ENCODE measurements around the gene PGM1.

DNA sequence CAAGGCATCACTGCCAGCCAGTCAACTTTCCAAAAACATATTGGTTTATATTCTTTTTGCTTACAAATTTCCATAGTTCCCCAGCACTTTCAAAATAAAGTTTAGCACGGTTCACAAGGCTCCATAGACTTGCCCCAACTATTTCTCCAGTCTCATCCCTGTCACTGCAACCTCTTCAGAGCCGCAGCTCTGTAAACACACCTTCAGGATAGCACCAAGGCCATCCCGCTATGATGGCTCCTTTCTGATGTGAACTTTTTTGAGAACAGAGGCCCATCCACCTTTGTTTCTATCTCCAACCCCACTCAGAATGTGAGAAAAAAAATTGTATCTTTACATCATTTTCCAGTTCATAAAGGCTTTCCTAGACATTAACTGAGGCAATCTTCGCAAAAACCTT, 26.3 kb downstream of the PGM1 start:
- TF ChIP-seq, protein P1, sequence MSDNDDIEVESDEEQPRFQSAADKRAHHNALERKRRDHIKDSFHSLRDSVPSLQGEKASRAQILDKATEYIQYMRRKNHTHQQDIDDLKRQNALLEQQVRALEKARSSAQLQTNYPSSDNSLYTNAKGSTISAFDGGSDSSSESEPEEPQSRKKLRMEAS (CRISPR knock-in tag; IDR thresholded peaks at IDR 0.05): no peak
- TF ChIP-seq EMX1 (CRISPR knock-in tag; IDR thresholded peaks at IDR 0.05): no peak
- TF ChIP-seq, protein P2, sequence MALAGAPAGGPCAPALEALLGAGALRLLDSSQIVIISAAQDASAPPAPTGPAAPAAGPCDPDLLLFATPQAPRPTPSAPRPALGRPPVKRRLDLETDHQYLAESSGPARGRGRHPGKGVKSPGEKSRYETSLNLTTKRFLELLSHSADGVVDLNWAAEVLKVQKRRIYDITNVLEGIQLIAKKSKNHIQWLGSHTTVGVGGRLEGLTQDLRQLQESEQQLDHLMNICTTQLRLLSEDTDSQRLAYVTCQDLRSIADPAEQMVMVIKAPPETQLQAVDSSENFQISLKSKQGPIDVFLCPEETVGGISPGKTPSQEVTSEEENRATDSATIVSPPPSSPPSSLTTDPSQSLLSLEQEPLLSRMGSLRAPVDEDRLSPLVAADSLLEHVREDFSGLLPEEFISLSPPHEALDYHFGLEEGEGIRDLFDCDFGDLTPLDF (CRISPR knock-in tag; IDR thresholded peaks at IDR 0.05): no peak
- TF ChIP-seq, protein P3, sequence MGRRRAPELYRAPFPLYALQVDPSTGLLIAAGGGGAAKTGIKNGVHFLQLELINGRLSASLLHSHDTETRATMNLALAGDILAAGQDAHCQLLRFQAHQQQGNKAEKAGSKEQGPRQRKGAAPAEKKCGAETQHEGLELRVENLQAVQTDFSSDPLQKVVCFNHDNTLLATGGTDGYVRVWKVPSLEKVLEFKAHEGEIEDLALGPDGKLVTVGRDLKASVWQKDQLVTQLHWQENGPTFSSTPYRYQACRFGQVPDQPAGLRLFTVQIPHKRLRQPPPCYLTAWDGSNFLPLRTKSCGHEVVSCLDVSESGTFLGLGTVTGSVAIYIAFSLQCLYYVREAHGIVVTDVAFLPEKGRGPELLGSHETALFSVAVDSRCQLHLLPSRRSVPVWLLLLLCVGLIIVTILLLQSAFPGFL (CRISPR knock-in tag; IDR thresholded peaks at IDR 0.05; ENCODE audit: borderline replicate concordance): no peak
- TF ChIP-seq, protein P4, sequence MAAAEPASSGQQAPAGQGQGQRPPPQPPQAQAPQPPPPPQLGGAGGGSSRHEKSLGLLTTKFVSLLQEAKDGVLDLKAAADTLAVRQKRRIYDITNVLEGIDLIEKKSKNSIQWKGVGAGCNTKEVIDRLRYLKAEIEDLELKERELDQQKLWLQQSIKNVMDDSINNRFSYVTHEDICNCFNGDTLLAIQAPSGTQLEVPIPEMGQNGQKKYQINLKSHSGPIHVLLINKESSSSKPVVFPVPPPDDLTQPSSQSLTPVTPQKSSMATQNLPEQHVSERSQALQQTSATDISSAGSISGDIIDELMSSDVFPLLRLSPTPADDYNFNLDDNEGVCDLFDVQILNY (CRISPR knock-in tag; IDR thresholded peaks at IDR 0.05): no peak

Measured in WTC11 (cell line).